ENCODE results near the gene WDR31. TPM values are rescaled to one million over a fixed set of nuclear protein-coding genes. Genes with fewer than 3 reads are reported as not detected.

Gene WDR31
- total RNA-seq, 1 donor from 2014 or later = 2.1 TPM

GRCh38 chr9:113355040-113355596 is 15.0 kb upstream of the WDR31 start:
- Histone ChIP-seq H3K9ac (ENCODE audit: low read depth in 1 of 3, low read length in 3 of 3) (no peak overlapping the region), H3K4me1 (ENCODE audit: control insufficient read depth in 3 of 3, insufficient read depth in 3 of 3, low read length in 3 of 3) (peaks cover 3 to 5% (median 4%) of the 10 kb centered on the region in 3 donors), H3K36me3 (ENCODE audit: control insufficient read depth in 3 of 3, insufficient read depth in 3 of 3, low read length in 3 of 3) (no peaks in the 10 kb centered on the region), H3K27ac (ENCODE audit: low read depth, low read length) (no peak overlapping the region), H3K9me3 (ENCODE audit: control insufficient read depth in 3 of 3, low read length in 3 of 3) (no peaks in the 10 kb centered on the region), H3K27me3 (ENCODE audit: control insufficient read depth in 3 of 3, insufficient read depth in 3 of 3, low read length in 3 of 3) (peaks cover 20 to 35% (median 25%) of the 10 kb centered on the region in 3 donors), H3K4me3 (ENCODE audit: low read length in 3 of 3) (no peak overlapping the region)

- no peak overlapping the region for H3K9ac ChIP-seq (ENCODE audit: low read depth in 1 of 3, low read length in 3 of 3)
- no peak overlapping the region for H3K4me3 ChIP-seq (ENCODE audit: low read length in 3 of 3)
- H3K27ac ChIP-seq (ENCODE audit: low read depth, low read length) = no peak overlapping the region
- H3K36me3 ChIP-seq (ENCODE audit: control insufficient read depth in 3 of 3, insufficient read depth in 3 of 3, low read length in 3 of 3) = no peaks in the 10 kb centered on the region
- no peaks in the 10 kb centered on the region for H3K9me3 ChIP-seq (ENCODE audit: control insufficient read depth in 3 of 3, low read length in 3 of 3)
- H3K27me3 ChIP-seq (ENCODE audit: control insufficient read depth in 3 of 3, insufficient read depth in 3 of 3, low read length in 3 of 3) = peaks cover 29 to 45% (median 33%) of the 10 kb centered on the region in 3 donors
- peaks cover 6 to 11% (median 9%) of the 10 kb centered on the region in 3 donors for H3K4me1 ChIP-seq (ENCODE audit: control insufficient read depth in 3 of 3, insufficient read depth in 3 of 3, low read length in 3 of 3)
Measured at GRCh38 chr9:113352411-113352810, 12.3 kb upstream of the WDR31 start.

- Histone ChIP-seq H3K4me3 (ENCODE audit: low read length in 3 of 3) (no peak overlapping the region), H3K36me3 (ENCODE audit: control insufficient read depth in 3 of 3, insufficient read depth in 3 of 3, low read length in 3 of 3) (no peaks in the 10 kb centered on the region), H3K9me3 (ENCODE audit: control insufficient read depth in 3 of 3, low read length in 3 of 3) (no peaks in the 10 kb centered on the region), H3K27ac (ENCODE audit: low read depth, low read length) (no peak overlapping the region), H3K27me3 (ENCODE audit: control insufficient read depth in 3 of 3, insufficient read depth in 3 of 3, low read length in 3 of 3) (peaks cover 29 to 45% (median 33%) of the 10 kb centered on the region in 3 donors), H3K9ac (ENCODE audit: low read depth in 1 of 3, low read length in 3 of 3) (no peak overlapping the region), H3K4me1 (ENCODE audit: control insufficient read depth in 3 of 3, insufficient read depth in 3 of 3, low read length in 3 of 3) (peaks cover 6 to 11% (median 9%) of the 10 kb centered on the region in 3 donors)
Measured at GRCh38 chr9:113352006-113352405, 11.9 kb upstream of the WDR31 start.

- peaks cover 29 to 45% (median 33%) of the 10 kb centered on the region in 3 donors for H3K27me3 ChIP-seq (ENCODE audit: control insufficient read depth in 3 of 3, insufficient read depth in 3 of 3, low read length in 3 of 3)
- H3K36me3 ChIP-seq (ENCODE audit: control insufficient read depth in 3 of 3, insufficient read depth in 3 of 3, low read length in 3 of 3) = no peaks in the 10 kb centered on the region
Measured at GRCh38 chr9:113350937-113351336, 10.9 kb upstream of the WDR31 start.

GRCh38 chr9:113350107-113350661 is 10.1 kb upstream of the WDR31 start:
- Histone ChIP-seq H3K36me3 (ENCODE audit: control insufficient read depth in 3 of 3, insufficient read depth in 3 of 3, low read length in 3 of 3) (no peaks in the 10 kb centered on the region), H3K27ac (ENCODE audit: low read depth, low read length) (no peak overlapping the region), H3K4me1 (ENCODE audit: control insufficient read depth in 3 of 3, insufficient read depth in 3 of 3, low read length in 3 of 3) (peaks cover 6 to 11% (median 9%) of the 10 kb centered on the region in 3 donors), H3K9me3 (ENCODE audit: control insufficient read depth in 3 of 3, low read length in 3 of 3) (no peaks in the 10 kb centered on the region), H3K9ac (ENCODE audit: low read depth in 1 of 3, low read length in 3 of 3) (no peak overlapping the region), H3K4me3 (ENCODE audit: low read length in 3 of 3) (peak overlapping the region in 2 of 3 donors; percentile 12 to 41), H3K27me3 (ENCODE audit: control insufficient read depth in 3 of 3, insufficient read depth in 3 of 3, low read length in 3 of 3) (peaks cover 29 to 45% (median 33%) of the 10 kb centered on the region in 3 donors)

More at GRCh38 chr9:113350937-113351336, 10.9 kb upstream of the WDR31 start:
- Histone ChIP-seq H3K4me1 (ENCODE audit: control insufficient read depth in 3 of 3, insufficient read depth in 3 of 3, low read length in 3 of 3) (peaks cover 6 to 11% (median 9%) of the 10 kb centered on the region in 3 donors), H3K27ac (ENCODE audit: low read depth, low read length) (no peak overlapping the region), H3K9me3 (ENCODE audit: control insufficient read depth in 3 of 3, low read length in 3 of 3) (no peaks in the 10 kb centered on the region), H3K9ac (ENCODE audit: low read depth in 1 of 3, low read length in 3 of 3) (no peak overlapping the region), H3K4me3 (ENCODE audit: low read length in 3 of 3) (no peak overlapping the region)

- Histone ChIP-seq H3K9ac (ENCODE audit: low read depth in 1 of 3, low read length in 3 of 3) (peak within 1 kb of the TSS in 1 of 3 donors; percentile 57), H3K9me3 (ENCODE audit: control insufficient read depth in 3 of 3, low read length in 3 of 3) (no peaks in the 10 kb centered on the region), H3K27me3 (ENCODE audit: control insufficient read depth in 3 of 3, insufficient read depth in 3 of 3, low read length in 3 of 3) (peaks cover 29 to 43% (median 33%) of the 10 kb centered on the region in 3 donors), H3K36me3 (ENCODE audit: control insufficient read depth in 3 of 3, insufficient read depth in 3 of 3, low read length in 3 of 3) (no peaks in the 10 kb centered on the region), H3K27ac (ENCODE audit: low read depth, low read length) (no peak within 1 kb of the TSS), H3K4me1 (ENCODE audit: control insufficient read depth in 3 of 3, insufficient read depth in 3 of 3, low read length in 3 of 3) (peaks cover 6 to 11% (median 9%) of the 10 kb centered on the region in 3 donors), H3K4me3 (ENCODE audit: low read length in 3 of 3) (peak within 1 kb of the TSS in 2 of 3 donors; percentile 27 to 41)
Measured at GRCh38 chr9:113349445-113350094, 9.5 kb upstream of the WDR31 start, which contains the start of gene BSPRY. TSS of gene BSPRY (plus strand) at chr9:113349541. CDS start at chr9:113349580, 39 bp downstream.

GRCh38 chr9:113349066-113349444 is 9.0 kb upstream of the WDR31 start:
- Histone ChIP-seq H3K36me3 (ENCODE audit: control insufficient read depth in 3 of 3, insufficient read depth in 3 of 3, low read length in 3 of 3) (no peaks in the 10 kb centered on the region), H3K4me3 (ENCODE audit: low read length in 3 of 3) (no peak overlapping the region), H3K27me3 (ENCODE audit: control insufficient read depth in 3 of 3, insufficient read depth in 3 of 3, low read length in 3 of 3) (peaks cover 29 to 38% (median 31%) of the 10 kb centered on the region in 3 donors)

GRCh38 chr9:113348437-113348836 is 8.4 kb upstream of the WDR31 start:
- H3K4me1 ChIP-seq (ENCODE audit: control insufficient read depth in 3 of 3, insufficient read depth in 3 of 3, low read length in 3 of 3) = peaks cover 6 to 13% (median 11%) of the 10 kb centered on the region in 3 donors
- no peak overlapping the region for H3K27ac ChIP-seq (ENCODE audit: low read depth, low read length)
- no peaks in the 10 kb centered on the region for H3K36me3 ChIP-seq (ENCODE audit: control insufficient read depth in 3 of 3, insufficient read depth in 3 of 3, low read length in 3 of 3)
- no peak overlapping the region for H3K9ac ChIP-seq (ENCODE audit: low read depth in 1 of 3, low read length in 3 of 3)
- peaks cover 25 to 35% (median 28%) of the 10 kb centered on the region in 3 donors for H3K27me3 ChIP-seq (ENCODE audit: control insufficient read depth in 3 of 3, insufficient read depth in 3 of 3, low read length in 3 of 3)
- H3K9me3 ChIP-seq (ENCODE audit: control insufficient read depth in 3 of 3, low read length in 3 of 3) = no peaks in the 10 kb centered on the region
- H3K4me3 ChIP-seq (ENCODE audit: low read length in 3 of 3) = no peak overlapping the region

More at GRCh38 chr9:113349066-113349444, 9.0 kb upstream of the WDR31 start:
- Histone ChIP-seq H3K9me3 (ENCODE audit: control insufficient read depth in 3 of 3, low read length in 3 of 3) (no peaks in the 10 kb centered on the region), H3K9ac (ENCODE audit: low read depth in 1 of 3, low read length in 3 of 3) (no peak overlapping the region), H3K4me1 (ENCODE audit: control insufficient read depth in 3 of 3, insufficient read depth in 3 of 3, low read length in 3 of 3) (peaks cover 6 to 11% (median 9%) of the 10 kb centered on the region in 3 donors), H3K27ac (ENCODE audit: low read depth, low read length) (no peak overlapping the region)

GRCh38 chr9:113345671-113346070 is 5.6 kb upstream of the WDR31 start:
- Histone ChIP-seq H3K4me1 (ENCODE audit: control insufficient read depth in 3 of 3, insufficient read depth in 3 of 3, low read length in 3 of 3) (peaks cover 7 to 16% (median 11%) of the 10 kb centered on the region in 3 donors), H3K9ac (ENCODE audit: low read depth in 1 of 3, low read length in 3 of 3) (no peak overlapping the region), H3K9me3 (ENCODE audit: control insufficient read depth in 3 of 3, low read length in 3 of 3) (no peaks in the 10 kb centered on the region), H3K36me3 (ENCODE audit: control insufficient read depth in 3 of 3, insufficient read depth in 3 of 3, low read length in 3 of 3) (no peaks in the 10 kb centered on the region), H3K27ac (ENCODE audit: low read depth, low read length) (no peak overlapping the region), H3K4me3 (ENCODE audit: low read length in 3 of 3) (no peak overlapping the region), H3K27me3 (ENCODE audit: control insufficient read depth in 3 of 3, insufficient read depth in 3 of 3, low read length in 3 of 3) (peaks cover 13 to 15% (median 14%) of the 10 kb centered on the region in 3 donors)

- Histone ChIP-seq H3K27ac (ENCODE audit: low read depth, low read length) (no peak overlapping the region), H3K9ac (ENCODE audit: low read depth in 1 of 3, low read length in 3 of 3) (no peak overlapping the region), H3K9me3 (ENCODE audit: control insufficient read depth in 3 of 3, low read length in 3 of 3) (no peaks in the 10 kb centered on the region), H3K27me3 (ENCODE audit: control insufficient read depth in 3 of 3, insufficient read depth in 3 of 3, low read length in 3 of 3) (peaks cover 8 to 10% (median 9%) of the 10 kb centered on the region in 3 donors), H3K4me1 (ENCODE audit: control insufficient read depth in 3 of 3, insufficient read depth in 3 of 3, low read length in 3 of 3) (peaks cover 6 to 13% (median 6%) of the 10 kb centered on the region in 3 donors), H3K36me3 (ENCODE audit: control insufficient read depth in 3 of 3, insufficient read depth in 3 of 3, low read length in 3 of 3) (no peaks in the 10 kb centered on the region), H3K4me3 (ENCODE audit: low read length in 3 of 3) (no peak overlapping the region)
Measured at GRCh38 chr9:113345190-113345589, 5.1 kb upstream of the WDR31 start.

All from skeletal muscle tissue (tissue), 4 donors.